ENCODE results near the gene PARP3. TPM values are rescaled to one million over a fixed set of nuclear protein-coding genes. Genes with fewer than 3 reads are reported as not detected.

PARP3 gene
- total RNA-seq, 1 donor from 2014 or later = 17.5 TPM

DNA sequence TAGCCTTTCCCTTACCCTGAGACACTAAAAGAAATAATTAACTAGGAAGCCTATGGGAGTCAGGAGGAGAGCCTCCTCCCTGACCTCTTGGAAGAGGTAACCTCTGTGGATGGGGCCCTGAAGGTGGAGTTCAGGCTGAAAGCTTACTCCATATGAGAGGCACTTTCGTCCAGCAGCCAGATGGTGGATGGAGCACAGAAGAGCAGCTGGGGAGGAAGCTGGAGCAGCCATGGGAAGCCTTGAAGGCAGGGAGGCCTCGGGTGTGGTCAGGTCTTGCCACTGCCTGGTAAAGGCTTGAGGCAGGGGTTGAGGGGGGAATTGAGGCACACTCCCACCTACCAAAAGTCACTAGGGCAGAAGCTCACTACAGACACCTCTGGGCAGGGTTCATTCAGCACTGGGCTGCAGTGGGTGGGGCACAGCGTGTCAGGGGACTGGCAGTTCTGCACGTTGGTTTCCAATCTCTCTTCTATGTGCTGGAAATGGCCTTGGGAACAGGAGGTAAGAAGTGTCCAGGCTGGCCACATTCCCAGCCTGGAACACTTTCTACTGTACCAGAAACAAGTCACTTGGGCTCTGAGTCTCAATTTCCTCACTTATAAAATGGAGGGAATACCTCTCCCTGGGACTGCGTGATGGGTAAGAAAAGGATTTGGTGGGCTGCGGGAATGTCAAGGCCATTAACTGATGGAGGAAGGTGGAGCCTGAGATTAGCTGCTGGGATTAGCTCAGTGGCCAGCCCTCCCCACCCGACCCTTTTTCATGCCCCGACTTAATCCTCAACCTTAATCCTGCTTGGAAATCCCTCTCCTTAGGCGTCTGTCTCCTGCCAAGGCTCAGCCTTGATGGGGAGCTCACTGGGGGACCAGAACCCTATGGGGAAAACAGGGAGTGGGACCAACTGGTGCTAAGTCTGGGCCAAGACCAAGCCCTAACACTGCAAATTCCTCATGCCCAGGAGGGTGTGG lies 19.7 kb downstream of the PARP3 start:
- Mint-ChIP-seq H3K4me3 (no peak overlapping the region), H3K4me1 (peaks cover 9% of the 10 kb centered on the region), H3K36me3 (ENCODE audit: low read depth) (peaks cover 3% of the 10 kb centered on the region), H3K9me3 (no peaks in the 10 kb centered on the region), H3K27ac (no peak overlapping the region), H3K27me3 (peaks cover 5% of the 10 kb centered on the region)
- no peak for DNase-seq
- intact Hi-C loops (cut with micrococcal nuclease) = no loop called here

DNA sequence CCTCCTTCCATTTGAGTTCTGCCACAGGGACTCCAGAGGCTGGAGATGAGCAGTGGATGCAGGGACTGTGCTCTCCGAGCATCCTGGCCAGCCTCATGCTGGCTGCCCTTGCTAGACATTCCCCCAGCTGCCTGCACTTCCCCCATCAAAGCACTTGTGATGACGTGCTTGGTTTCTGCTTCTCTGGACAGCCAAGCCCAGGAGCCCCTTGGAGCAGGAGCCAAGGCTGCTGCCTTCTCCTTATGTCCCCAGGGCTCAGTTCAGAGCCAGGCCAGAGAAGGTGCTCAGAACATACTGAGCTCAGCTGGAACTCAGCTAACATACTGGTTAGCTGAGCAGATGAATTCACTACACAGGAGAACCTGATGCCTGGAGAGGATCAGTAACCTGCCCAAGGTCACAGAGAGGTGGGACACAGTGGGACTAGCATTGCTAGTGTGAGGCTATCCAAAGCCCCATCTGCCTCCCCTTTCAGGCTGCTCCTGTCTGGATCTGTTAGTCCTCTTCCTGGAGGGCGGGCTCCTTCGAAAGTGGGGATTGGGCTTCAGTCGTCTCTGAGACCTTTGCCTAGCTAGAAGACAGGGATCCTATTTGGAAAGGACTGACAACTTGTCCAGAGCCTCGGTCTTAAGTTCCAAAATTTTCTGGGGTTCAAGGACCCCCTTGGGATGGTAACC lies 20.8 kb downstream of the PARP3 start:
- intact Hi-C loops (cut with micrococcal nuclease) = no loop called here
- no peak overlapping the region for H3K27ac Mint-ChIP-seq
- peaks cover 3% of the 10 kb centered on the region for H3K36me3 Mint-ChIP-seq (ENCODE audit: low read depth)
- H3K27me3 Mint-ChIP-seq = peaks cover 5% of the 10 kb centered on the region
- H3K4me1 Mint-ChIP-seq = peaks cover 11% of the 10 kb centered on the region
- no peak for DNase-seq
- no peaks in the 10 kb centered on the region for H3K9me3 Mint-ChIP-seq
- no peak overlapping the region for H3K4me3 Mint-ChIP-seq

DNA sequence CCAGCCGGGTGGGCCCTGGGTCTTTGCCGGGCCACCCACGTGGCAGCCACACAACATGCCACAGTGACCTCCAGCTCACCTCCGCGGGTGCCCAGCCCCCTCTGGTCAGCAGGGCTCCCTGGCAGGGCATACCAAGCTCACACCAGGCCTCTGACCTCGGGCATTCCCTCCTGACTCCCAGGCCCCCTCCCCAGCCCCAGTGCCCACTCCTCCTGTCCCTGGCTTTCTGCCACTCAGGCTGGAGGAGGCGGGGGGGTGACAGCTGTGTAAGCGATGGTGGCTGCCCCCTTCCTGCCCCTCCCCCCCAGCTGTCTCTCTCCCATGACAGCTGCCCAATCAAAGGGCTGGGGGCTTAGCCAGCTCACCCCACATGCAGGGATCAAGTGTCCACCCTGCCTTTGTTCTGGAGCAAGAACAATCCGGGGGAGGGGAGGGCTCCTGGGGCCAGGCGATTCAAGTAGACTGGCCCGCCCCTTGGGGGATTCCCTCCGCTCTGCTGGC lies 21.8 kb downstream of the PARP3 start:
- Mint-ChIP-seq H3K4me3 (no peak overlapping the region), H3K9me3 (no peaks in the 10 kb centered on the region), H3K27ac (no peak overlapping the region), H3K4me1 (peaks cover 11% of the 10 kb centered on the region), H3K36me3 (ENCODE audit: low read depth) (no peaks in the 10 kb centered on the region), H3K27me3 (peaks cover 5% of the 10 kb centered on the region)
- no peak for DNase-seq
- intact Hi-C loops (cut with micrococcal nuclease) = no loop called here

DNA sequence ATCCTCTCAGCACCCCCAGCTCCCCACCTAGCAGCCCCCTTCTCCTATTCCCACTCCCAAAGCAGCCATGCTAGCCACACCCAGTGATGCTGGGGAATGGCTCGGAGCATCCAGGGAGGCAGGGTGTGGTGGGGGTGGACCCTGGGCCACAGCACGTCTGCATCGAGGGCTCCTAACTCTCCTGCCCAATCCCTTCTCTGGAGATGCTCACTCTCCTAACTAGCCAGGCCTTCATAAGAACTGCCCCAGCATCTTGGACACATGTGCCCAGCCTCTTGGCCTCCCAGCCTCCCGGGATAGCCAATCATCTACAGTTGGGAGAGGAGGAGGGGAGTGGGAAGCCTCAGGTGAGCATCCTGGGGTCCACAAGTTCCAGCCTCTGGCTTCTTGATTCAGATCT lies 22.4 kb downstream of the PARP3 start:
- no peak overlapping the region for H3K4me3 Mint-ChIP-seq
- H3K27me3 Mint-ChIP-seq = peaks cover 5% of the 10 kb centered on the region
- DNase-seq = no peak
- intact Hi-C loops (cut with micrococcal nuclease) = no loop called here
- no peaks in the 10 kb centered on the region for H3K9me3 Mint-ChIP-seq
- peaks cover 11% of the 10 kb centered on the region for H3K4me1 Mint-ChIP-seq
- H3K27ac Mint-ChIP-seq = no peak overlapping the region
- no peaks in the 10 kb centered on the region for H3K36me3 Mint-ChIP-seq (ENCODE audit: low read depth)

DNA sequence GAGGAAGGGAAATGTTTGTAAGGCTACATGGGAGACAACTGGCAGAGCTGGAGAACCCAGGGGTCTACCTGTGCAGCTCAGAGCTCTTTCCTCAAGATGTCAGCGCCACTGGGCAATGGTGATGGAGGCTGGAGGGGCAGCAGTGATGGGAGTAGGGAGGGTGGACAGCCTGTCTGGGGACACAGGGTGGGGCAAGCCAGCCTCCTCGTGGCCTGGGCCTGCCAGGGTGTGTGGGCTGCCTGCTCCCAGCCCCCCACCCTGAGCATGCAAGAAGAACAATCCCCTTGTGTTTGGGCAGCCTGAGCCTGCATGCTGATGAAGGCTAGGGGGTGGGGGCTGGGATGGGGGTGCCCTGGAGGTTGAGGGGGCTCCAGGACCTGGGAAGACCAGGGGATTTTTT lies 23.9 kb downstream of the PARP3 start:
- H3K27ac Mint-ChIP-seq = no peak overlapping the region
- intact Hi-C loops (cut with micrococcal nuclease) = no loop called here
- H3K4me3 Mint-ChIP-seq = peak overlapping the region; percentile 87
- no peak for DNase-seq
- H3K27me3 Mint-ChIP-seq = peaks cover 5% of the 10 kb centered on the region
- H3K9me3 Mint-ChIP-seq = no peaks in the 10 kb centered on the region
- H3K36me3 Mint-ChIP-seq (ENCODE audit: low read depth) = peaks cover 2% of the 10 kb centered on the region
- H3K4me1 Mint-ChIP-seq = peaks cover 11% of the 10 kb centered on the region

DNA sequence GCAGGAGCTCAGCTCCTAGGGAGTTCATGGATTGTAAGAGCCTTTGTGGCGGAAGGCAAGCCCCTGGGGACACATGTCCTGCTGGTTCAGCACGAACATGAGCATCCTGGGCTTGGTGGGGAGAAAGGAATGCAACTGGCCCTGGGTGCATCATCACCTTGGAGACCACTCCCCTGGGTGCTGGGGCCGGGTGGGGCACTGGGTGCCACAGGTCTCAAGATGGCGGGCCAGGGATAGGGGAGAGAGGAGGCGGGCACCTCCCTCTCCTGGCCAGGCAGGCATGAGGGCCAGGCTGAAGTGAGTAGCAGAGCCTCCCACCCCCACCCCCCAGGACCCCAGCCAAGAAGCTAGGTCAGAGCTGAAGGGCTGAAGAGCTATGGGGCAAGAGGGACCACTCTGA lies 24.3 kb downstream of the PARP3 start:
- intact Hi-C loops (cut with micrococcal nuclease) = no loop called here
- peak overlapping the region; percentile 75 for H3K27ac Mint-ChIP-seq
- H3K4me3 Mint-ChIP-seq = peak overlapping the region; percentile 87
- H3K9me3 Mint-ChIP-seq = no peaks in the 10 kb centered on the region
- H3K4me1 Mint-ChIP-seq = peaks cover 11% of the 10 kb centered on the region
- peaks cover 4% of the 10 kb centered on the region for H3K27me3 Mint-ChIP-seq
- peaks cover 2% of the 10 kb centered on the region for H3K36me3 Mint-ChIP-seq (ENCODE audit: low read depth)
- DNase-seq = no peak

DNA sequence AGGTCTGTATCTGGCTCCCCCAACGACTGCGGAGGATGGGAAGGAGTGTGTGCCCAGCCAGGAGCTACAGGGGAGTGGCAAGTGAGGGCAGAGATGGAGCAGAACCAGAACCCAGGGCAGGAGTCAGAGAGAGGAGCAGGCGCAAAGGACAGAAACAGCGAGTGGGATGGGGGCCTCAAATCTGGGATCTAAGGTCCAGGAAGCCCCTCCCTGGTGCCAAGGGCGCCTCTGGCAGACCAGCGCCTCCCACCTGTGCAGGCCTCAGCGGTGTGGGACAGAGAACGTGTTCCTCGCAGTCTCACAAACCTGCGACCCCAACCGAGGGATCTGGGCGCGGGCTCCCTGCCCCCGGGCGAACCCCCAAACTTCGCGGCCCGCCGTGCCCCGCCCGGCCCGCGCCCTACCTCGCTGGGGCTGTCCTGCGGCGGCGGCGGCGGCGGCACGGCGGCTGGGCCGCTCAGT lies 24.8 kb downstream of the PARP3 start:
- peaks cover 11% of the 10 kb centered on the region for H3K4me1 Mint-ChIP-seq
- H3K4me3 Mint-ChIP-seq = peak overlapping the region; percentile 87
- peak; percentile 82 for DNase-seq
- H3K36me3 Mint-ChIP-seq (ENCODE audit: low read depth) = peaks cover 2% of the 10 kb centered on the region
- peak overlapping the region; percentile 75 for H3K27ac Mint-ChIP-seq
- no peaks in the 10 kb centered on the region for H3K9me3 Mint-ChIP-seq
- H3K27me3 Mint-ChIP-seq = peaks cover 3% of the 10 kb centered on the region
- intact Hi-C loops (cut with micrococcal nuclease) = loop anchor here (1.0 kb wide), 1 partner anchor 8 kb away; the partner anchor contains the start of gene ABHD14A

DNA sequence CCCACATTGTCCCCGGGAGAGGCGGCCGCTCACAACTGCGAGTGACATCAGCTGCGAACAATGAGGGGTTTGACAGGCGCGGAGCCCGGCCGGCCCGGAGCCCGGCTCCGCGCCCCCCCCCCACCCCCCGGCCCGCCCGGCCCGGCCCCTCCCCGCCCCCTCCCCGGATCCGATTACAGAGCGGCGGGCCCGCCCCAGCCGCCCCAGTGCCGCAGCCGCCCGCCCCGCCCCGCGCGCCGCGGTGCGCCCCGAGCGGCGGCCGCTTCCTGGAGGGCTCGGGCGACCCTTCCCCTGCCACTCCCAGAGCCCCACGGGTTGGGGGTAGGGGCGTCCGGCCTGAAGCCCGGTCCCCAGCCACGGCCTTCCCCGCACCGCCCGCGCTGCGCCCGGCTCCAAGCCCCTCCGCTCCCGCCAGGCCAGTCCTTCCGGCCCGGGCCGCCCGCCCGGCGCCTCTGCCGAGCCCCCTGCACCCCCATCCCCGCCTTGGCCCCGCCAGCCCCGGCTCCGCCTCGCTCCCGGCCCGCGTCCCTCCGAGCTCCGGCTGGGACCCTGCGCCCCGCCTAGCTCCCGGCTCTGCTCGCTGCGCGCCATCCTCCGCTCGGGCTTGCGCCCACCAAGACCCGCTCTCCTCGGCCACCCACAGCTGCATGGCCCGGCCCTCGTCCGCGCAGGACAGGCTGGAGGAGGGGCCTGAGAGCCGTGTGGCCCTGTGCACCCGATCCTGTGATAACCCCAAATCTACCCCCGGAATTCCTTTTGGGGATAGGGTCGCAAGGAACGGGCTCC lies 25.4 kb downstream of the PARP3 start, which contains the start of gene PCBP4:
Gene PCBP4, minus strand, starts transcription at position 71 of the 786 bp plus-strand sequence. CDS start 6,214 bp downstream, outside the sequence.
- Mint-ChIP-seq H3K4me1 (peaks cover 11% of the 10 kb centered on the region), H3K4me3 (peak within 1 kb of the TSS; percentile 90), H3K9me3 (no peaks in the 10 kb centered on the region), H3K27ac (peak within 1 kb of the TSS; percentile 79), H3K36me3 (ENCODE audit: low read depth) (peaks cover 2% of the 10 kb centered on the region), H3K27me3 (peaks cover 3% of the 10 kb centered on the region)
- intact Hi-C loops (cut with micrococcal nuclease) = loop anchor here (1.0 kb wide), 2 partner anchors 8 to 25 kb away; partner anchors contain the start of genes ABHD14A and PARP3
- DNase-seq = peak; percentile 85

DNA sequence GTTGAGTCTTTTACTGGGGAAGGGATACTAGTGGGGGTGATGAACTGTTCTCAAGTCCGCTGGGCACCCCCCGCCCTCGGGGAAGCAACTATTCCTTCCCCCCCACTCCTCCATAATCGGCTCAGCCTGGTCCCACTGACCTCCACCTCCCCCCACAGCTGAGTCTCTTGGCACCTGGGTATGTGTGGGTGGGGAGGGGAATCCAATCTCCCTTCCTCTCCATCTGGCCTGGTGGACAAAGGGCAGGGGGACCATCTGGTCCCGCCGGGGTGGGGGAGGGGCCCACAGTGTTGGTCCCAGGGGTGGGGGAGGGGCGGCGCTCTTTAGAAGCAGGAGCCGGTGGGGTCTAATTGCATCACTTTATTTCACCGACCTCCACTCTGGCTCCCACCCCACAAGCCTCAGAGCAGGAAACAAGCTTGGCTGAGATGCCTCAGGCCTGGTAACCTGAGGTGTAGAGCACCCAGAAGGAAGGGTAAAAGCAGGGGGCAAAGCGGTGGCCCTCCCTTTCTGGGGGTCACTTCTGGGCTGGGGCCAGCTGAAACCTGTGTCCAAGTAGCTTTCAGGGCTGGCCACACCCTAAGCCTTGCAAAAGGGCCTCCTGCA lies 26.1 kb downstream of the PARP3 start:
- Mint-ChIP-seq H3K4me3 (peak overlapping the region; percentile 90), H3K36me3 (ENCODE audit: low read depth) (peaks cover 2% of the 10 kb centered on the region), H3K27ac (peak overlapping the region; percentile 79), H3K27me3 (peaks cover 3% of the 10 kb centered on the region), H3K9me3 (no peaks in the 10 kb centered on the region), H3K4me1 (peaks cover 9% of the 10 kb centered on the region)
- DNase-seq = no peak
- intact Hi-C loops (cut with micrococcal nuclease) = loop anchor here (1.0 kb wide), 1 partner anchor 26 kb away; the partner anchor contains the start of gene PARP3

DNA sequence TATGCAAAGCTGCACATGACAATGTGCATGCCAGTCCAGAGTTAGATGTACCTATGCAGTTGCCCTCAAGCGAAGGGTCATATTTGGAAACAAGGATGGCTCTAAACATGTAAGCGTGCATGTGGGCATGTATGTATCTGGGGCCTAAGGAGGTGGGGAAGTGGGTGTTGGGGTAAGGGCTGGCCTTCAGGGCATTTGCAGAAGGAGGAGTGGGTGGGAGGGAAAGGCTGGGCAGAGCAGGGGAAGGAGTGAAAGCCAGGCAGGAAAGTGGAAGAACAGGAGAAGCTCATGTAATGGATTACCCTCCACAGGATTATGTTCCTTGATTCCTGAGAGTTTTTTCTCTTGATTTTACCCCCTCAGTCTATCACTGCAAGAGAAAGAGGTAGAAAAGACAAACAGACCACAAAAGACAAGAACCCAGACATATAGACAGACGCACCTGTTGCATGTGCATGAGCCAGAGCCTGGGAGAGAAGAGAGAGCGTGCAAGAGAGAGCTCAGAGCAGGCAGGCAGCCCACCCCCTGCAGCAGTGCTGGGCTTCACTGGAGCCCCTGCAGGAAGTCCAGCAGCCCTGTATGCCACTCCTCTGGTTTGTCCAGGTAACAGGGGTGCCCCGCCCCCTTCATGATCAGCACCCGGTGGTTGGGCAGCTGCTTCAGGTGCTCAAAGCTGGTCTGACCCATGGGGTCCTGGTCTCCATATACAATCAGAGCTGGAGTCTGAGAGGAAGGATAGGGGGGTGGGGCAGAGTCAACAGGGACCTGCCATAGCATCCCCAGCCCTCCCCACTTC lies 26.9 kb downstream of the PARP3 start:
- no peak overlapping the region for H3K4me3 Mint-ChIP-seq
- H3K9me3 Mint-ChIP-seq = no peaks in the 10 kb centered on the region
- peaks cover 2% of the 10 kb centered on the region for H3K36me3 Mint-ChIP-seq (ENCODE audit: low read depth)
- no peak for DNase-seq
- no peak overlapping the region for H3K27ac Mint-ChIP-seq
- intact Hi-C loops (cut with micrococcal nuclease) = loop anchor here (1.0 kb wide), 1 partner anchor 27 kb away; the partner anchor contains the start of gene PARP3
- peaks cover 11% of the 10 kb centered on the region for H3K4me1 Mint-ChIP-seq
- H3K27me3 Mint-ChIP-seq = peaks cover 3% of the 10 kb centered on the region

DNA sequence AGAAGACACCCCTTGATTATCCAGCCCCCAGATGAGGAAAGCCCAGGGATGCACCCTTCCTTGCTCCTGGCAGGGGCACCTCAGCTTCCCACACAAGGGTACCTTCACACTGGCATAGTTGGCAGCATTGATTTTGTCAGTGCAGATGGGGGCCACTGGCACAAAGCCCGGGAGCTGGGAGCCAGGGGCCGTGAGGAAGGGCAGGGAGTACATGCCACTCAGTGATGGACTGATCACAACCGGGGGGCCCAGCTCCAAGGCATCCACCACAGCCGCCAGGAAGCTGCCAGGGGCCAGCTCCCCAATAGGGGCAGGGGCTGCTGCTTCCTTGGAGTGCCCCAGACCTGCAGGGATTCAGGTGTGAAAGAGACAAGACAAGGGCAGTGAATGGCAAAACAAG lies 27.7 kb downstream of the PARP3 start:
- no peak for DNase-seq
- H3K4me3 Mint-ChIP-seq = no peak overlapping the region
- no peaks in the 10 kb centered on the region for H3K9me3 Mint-ChIP-seq
- H3K4me1 Mint-ChIP-seq = peaks cover 14% of the 10 kb centered on the region
- intact Hi-C loops (cut with micrococcal nuclease) = no loop called here
- peaks cover 2% of the 10 kb centered on the region for H3K36me3 Mint-ChIP-seq (ENCODE audit: low read depth)
- peaks cover 3% of the 10 kb centered on the region for H3K27me3 Mint-ChIP-seq
- H3K27ac Mint-ChIP-seq = no peak overlapping the region

DNA sequence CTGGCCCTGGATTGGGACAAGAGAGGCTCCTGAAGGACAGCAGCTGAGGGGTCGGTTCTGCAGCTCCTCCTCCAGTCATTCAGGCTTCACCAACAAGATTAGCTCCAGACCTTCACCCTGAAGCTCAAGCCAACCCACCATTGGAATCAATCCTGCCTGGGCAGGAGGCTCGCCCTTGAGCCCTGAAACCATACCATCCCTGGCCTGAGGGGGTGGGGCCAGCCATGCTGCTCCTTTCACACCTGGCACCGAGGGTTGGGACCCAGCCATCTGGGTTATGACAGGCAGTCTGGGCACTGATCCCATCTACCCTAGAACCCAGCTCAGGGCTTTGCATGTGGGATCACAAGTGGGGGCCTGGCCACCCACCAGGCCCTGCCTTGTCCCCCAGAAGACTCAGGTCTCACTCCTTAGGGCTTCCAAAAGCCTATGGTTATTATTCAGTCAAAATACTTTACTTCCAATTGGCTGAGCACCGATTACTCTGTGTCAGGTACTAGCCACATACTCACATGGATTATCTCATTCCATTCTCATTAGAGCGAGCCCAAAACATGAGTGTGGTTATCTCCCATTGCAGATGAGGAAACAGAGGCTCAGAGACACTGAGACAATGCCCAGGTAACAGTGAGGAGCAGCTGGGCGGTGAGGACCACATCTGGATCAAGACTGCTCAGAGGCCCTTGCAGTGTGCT lies 28.6 kb downstream of the PARP3 start:
- no peaks in the 10 kb centered on the region for H3K9me3 Mint-ChIP-seq
- peaks cover 2% of the 10 kb centered on the region for H3K36me3 Mint-ChIP-seq (ENCODE audit: low read depth)
- H3K27me3 Mint-ChIP-seq = no peaks in the 10 kb centered on the region
- no peak overlapping the region for H3K4me3 Mint-ChIP-seq
- H3K27ac Mint-ChIP-seq = no peak overlapping the region
- peaks cover 15% of the 10 kb centered on the region for H3K4me1 Mint-ChIP-seq
- DNase-seq = no peak
- intact Hi-C loops (cut with micrococcal nuclease) = no loop called here
